ENCODE results near the gene RTP3. TPM values are rescaled to one million over a fixed set of nuclear protein-coding genes. Genes with fewer than 3 reads are reported as not detected.

The RTP3 gene
- total and polyA plus RNA-seq, 4 donors = not detected

DNA sequence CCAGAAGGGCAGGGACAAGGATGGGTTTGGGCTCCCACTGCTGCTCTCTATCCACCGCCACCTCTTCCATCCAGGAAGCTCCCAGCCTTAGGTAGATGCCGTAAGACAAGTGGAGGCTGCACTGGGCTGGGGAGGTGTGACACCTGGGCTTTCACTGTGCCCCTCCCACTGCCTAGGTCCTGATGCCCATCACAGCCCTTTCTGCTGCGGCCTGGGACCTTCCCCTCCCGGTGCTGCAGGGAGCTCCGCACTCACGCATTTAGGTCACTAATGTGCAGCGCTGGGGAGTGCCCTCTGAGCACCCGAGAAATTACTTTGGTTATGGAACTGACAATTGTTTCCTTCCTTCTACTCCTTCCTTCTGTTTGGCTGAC, 33.9 kb upstream of the RTP3 start:
- WGBS, 2 donors = 66 to 71% methylated on average over 8 of the region's 8 CpGs
- Histone ChIP-seq H3K36me3 (ENCODE audit: control insufficient read depth in 4 of 4, insufficient read depth in 4 of 4, low read length in 4 of 4) (no peaks in the 10 kb centered on the region), H3K27ac (ENCODE audit: low read depth in 1 of 2, low read length in 1 of 2) (no peak overlapping the region), H3K4me1 (ENCODE audit: control insufficient read depth in 5 of 5, insufficient read depth in 5 of 5, low read length in 5 of 5) (peaks cover 0 to 18% (median 0%) of the 10 kb centered on the region in 5 donors), H3K9ac (ENCODE audit: insufficient read depth in 1 of 2, low read length in 2 of 2) (no peak overlapping the region), H3K27me3 (ENCODE audit: control insufficient read depth in 3 of 3, insufficient read depth in 3 of 3, low read length in 2 of 3) (peaks cover 0 to 26% (median 21%) of the 10 kb centered on the region in 3 donors), H3K9me3 (ENCODE audit: control insufficient read depth in 4 of 4, insufficient read depth in 3 of 4, low read length in 3 of 4) (no peaks in the 10 kb centered on the region), H3K4me3 (no peak overlapping the region)
- TF ChIP-seq, protein P1, sequence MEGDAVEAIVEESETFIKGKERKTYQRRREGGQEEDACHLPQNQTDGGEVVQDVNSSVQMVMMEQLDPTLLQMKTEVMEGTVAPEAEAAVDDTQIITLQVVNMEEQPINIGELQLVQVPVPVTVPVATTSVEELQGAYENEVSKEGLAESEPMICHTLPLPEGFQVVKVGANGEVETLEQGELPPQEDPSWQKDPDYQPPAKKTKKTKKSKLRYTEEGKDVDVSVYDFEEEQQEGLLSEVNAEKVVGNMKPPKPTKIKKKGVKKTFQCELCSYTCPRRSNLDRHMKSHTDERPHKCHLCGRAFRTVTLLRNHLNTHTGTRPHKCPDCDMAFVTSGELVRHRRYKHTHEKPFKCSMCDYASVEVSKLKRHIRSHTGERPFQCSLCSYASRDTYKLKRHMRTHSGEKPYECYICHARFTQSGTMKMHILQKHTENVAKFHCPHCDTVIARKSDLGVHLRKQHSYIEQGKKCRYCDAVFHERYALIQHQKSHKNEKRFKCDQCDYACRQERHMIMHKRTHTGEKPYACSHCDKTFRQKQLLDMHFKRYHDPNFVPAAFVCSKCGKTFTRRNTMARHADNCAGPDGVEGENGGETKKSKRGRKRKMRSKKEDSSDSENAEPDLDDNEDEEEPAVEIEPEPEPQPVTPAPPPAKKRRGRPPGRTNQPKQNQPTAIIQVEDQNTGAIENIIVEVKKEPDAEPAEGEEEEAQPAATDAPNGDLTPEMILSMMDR (IDR thresholded peaks at IDR 0.05; ENCODE audit: control extremely low read depth, extremely low read depth) = no peak
- no peak for ATAC-seq (ENCODE audit: insufficient read depth, low FRiP score)
- no peak for DNase-seq

DNA sequence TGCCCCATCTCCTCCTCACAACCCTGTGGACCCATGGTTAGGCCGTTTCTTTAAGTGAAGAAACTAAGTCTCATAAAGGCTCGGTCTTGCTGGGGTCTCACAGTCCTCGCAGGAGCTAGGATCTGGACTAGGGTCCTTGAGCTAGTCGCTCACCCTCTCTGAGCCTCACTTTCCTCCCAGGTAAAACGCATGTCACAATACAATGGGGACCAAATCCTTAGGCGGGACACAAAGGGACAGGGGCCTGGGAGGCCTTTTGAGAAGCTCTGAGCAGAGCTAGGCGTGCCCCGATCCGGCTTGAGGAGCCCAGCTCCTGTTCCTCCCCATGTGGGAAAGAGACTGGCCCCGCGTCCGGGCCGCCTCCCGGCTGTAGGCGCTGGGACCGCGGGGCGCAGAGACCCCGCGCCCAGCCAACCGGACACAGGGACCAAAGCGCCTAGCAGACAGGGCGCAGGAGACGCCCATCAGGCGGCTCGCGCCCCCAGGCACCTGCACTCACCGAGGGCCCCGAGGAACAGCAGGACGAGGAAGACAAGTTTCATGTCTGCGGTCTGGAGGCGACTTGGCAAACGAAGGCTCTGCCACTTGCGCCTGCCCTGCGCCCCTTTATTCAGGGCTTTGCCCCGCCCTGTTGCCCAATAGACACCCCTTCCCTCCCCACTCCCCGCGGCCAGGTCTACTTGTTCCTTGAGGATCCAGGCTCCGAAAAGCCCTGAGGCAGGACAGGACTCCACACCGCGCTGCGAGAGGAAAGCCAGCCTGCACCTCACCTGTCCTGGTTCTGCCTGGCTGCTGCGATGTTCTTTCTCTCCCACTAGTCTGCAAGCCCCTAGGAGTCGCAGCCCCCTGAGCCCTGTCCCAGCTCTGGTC, 33.2 kb upstream of the RTP3 start, which contains the start of gene LTF:
Gene LTF, minus strand, starts transcription at position 580 of the 870 bp plus-strand sequence. Its CDS starts 38 bp downstream, at position 542.
- no peak for ATAC-seq (ENCODE audit: insufficient read depth, low FRiP score)
- H3K27ac ChIP-seq (ENCODE audit: low read depth in 1 of 2, low read length in 1 of 2) = no peak within 1 kb of the TSS

DNA sequence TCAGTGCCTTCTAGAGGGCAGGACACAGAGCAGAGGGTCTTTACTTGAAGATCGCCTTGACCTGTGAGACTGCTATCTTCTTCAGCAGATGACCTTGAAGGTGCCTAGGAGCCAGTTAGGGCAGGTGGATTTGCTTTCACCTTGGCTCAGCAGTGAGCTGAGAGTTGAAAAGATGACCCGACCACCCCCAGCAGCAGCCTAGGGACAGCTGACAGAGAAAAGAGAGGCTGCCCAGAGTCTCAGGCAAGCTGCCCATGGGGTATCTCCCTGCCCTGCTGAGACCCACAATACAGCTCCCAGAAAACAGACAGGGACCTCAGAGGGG, 32.6 kb upstream of the RTP3 start:
- peaks cover 0 to 26% (median 21%) of the 10 kb centered on the region in 3 donors for H3K27me3 ChIP-seq (ENCODE audit: control insufficient read depth in 3 of 3, insufficient read depth in 3 of 3, low read length in 2 of 3)
- no peaks in the 10 kb centered on the region for H3K36me3 ChIP-seq (ENCODE audit: control insufficient read depth in 4 of 4, insufficient read depth in 4 of 4, low read length in 4 of 4)
- H3K9ac ChIP-seq (ENCODE audit: insufficient read depth in 1 of 2, low read length in 2 of 2) = no peak overlapping the region
- peaks cover 0 to 18% (median 3%) of the 10 kb centered on the region in 5 donors for H3K4me1 ChIP-seq (ENCODE audit: control insufficient read depth in 5 of 5, insufficient read depth in 5 of 5, low read length in 5 of 5)
- no peak overlapping the region for H3K27ac ChIP-seq (ENCODE audit: low read depth in 1 of 2, low read length in 1 of 2)
- DNase-seq = no peak
- TF ChIP-seq, protein P1 (IDR thresholded peaks at IDR 0.05; ENCODE audit: control extremely low read depth, extremely low read depth) = no peak
- H3K9me3 ChIP-seq (ENCODE audit: control insufficient read depth in 4 of 4, insufficient read depth in 3 of 4, low read length in 3 of 4) = no peaks in the 10 kb centered on the region
- ATAC-seq (ENCODE audit: insufficient read depth, low FRiP score) = no peak
- H3K4me3 ChIP-seq = no peak overlapping the region
- WGBS, 2 donors = 67 to 76% methylated on average over 2 of the region's 2 CpGs

More for the DNA sequence above, 33.2 kb upstream of the RTP3 start, which contains the start of gene LTF:
- Histone ChIP-seq H3K9ac (ENCODE audit: insufficient read depth in 1 of 2, low read length in 2 of 2) (no peak within 1 kb of the TSS), H3K36me3 (ENCODE audit: control insufficient read depth in 4 of 4, insufficient read depth in 4 of 4, low read length in 4 of 4) (no peaks in the 10 kb centered on the region), H3K4me3 (no peak within 1 kb of the TSS), H3K4me1 (ENCODE audit: control insufficient read depth in 5 of 5, insufficient read depth in 5 of 5, low read length in 5 of 5) (peaks cover 0 to 18% (median 2%) of the 10 kb centered on the region in 5 donors), H3K27me3 (ENCODE audit: control insufficient read depth in 3 of 3, insufficient read depth in 3 of 3, low read length in 2 of 3) (peaks cover 0 to 26% (median 21%) of the 10 kb centered on the region in 3 donors), H3K9me3 (ENCODE audit: control insufficient read depth in 4 of 4, insufficient read depth in 3 of 4, low read length in 3 of 4) (no peaks in the 10 kb centered on the region)
- DNase-seq = no peak
- WGBS, 2 donors = 26 to 35% methylated on average over 42 to 44 of the region's 44 CpGs
- TF ChIP-seq, protein P1 (IDR thresholded peaks at IDR 0.05; ENCODE audit: control extremely low read depth, extremely low read depth) = no peak
